ENCODE measurements around the gene USP3. TPM values are rescaled to one million over a fixed set of nuclear protein-coding genes. Genes with fewer than 3 reads are reported as not detected.
A peak's percentile ranks its signal among the peaks of the same experiment; 100 is the strongest.

USP3 gene
- total RNA-seq, 2 donors from 2014 or later = 51.5 to 52.5 TPM

GRCh38 chr15:63493436-63493835 lies 11.0 kb upstream of the USP3 start:
- 89 to 94% methylated on average over 2 of the region's 2 CpGs for WGBS, 2 experiments (ENCODE audit: insufficient coverage in 1 of 2, insufficient read length in 1 of 2)
- H3K4me3 Mint-ChIP-seq = no peak overlapping the region
- H3K27me3 Mint-ChIP-seq (ENCODE audit: insufficient read depth) = peaks cover 12% of the 10 kb centered on the region
- Histone ChIP-seq H3K27me3 (ENCODE audit: control insufficient read depth, insufficient read depth, low read length, poor library complexity, severe bottlenecking) (peaks cover 12% of the 10 kb centered on the region), H3K9me3 (ENCODE audit: control insufficient read depth, low read length) (no peaks in the 10 kb centered on the region), H3K4me3 (ENCODE audit: low read length) (no peak overlapping the region), H3K27ac (ENCODE audit: low read depth, low read length) (no peak overlapping the region), H3K36me3 (ENCODE audit: control insufficient read depth, insufficient read depth, low read length) (no peaks in the 10 kb centered on the region), H3K9ac (ENCODE audit: extremely low read depth, low read length, poor library complexity, severe bottlenecking) (no peak overlapping the region), H3K4me1 (ENCODE audit: control insufficient read depth, insufficient read depth, low read length) (peaks cover 13% of the 10 kb centered on the region)
- no peaks in the 10 kb centered on the region for H3K9me3 Mint-ChIP-seq
- no peaks in the 10 kb centered on the region for H3K36me3 Mint-ChIP-seq (ENCODE audit: low read depth)
- TF ChIP-seq CTCF (conservative IDR thresholded peaks at IDR 0.05) = no peak
- no peak overlapping the region for H3K27ac Mint-ChIP-seq
- peaks cover 43% of the 10 kb centered on the region for H3K4me1 Mint-ChIP-seq
- DNase-seq = peak; percentile 59

GRCh38 chr15:63494408-63494807 lies 10.0 kb upstream of the USP3 start:
- Mint-ChIP-seq H3K27ac (no peak overlapping the region), H3K27me3 (ENCODE audit: insufficient read depth) (peaks cover 15% of the 10 kb centered on the region)

GRCh38 chr15:63495343-63495742 lies 9.1 kb upstream of the USP3 start:
- Mint-ChIP-seq H3K36me3 (ENCODE audit: low read depth) (no peaks in the 10 kb centered on the region), H3K4me1 (peaks cover 46% of the 10 kb centered on the region), H3K27ac (no peak overlapping the region), H3K9me3 (no peaks in the 10 kb centered on the region), H3K27me3 (ENCODE audit: insufficient read depth) (peaks cover 22% of the 10 kb centered on the region), H3K4me3 (no peak overlapping the region)
- peak; percentile 64 for DNase-seq
- Histone ChIP-seq H3K9me3 (ENCODE audit: control insufficient read depth, low read length) (no peaks in the 10 kb centered on the region), H3K27me3 (ENCODE audit: control insufficient read depth, insufficient read depth, low read length, poor library complexity, severe bottlenecking) (peaks cover 12% of the 10 kb centered on the region), H3K27ac (ENCODE audit: low read depth, low read length) (no peak overlapping the region), H3K36me3 (ENCODE audit: control insufficient read depth, insufficient read depth, low read length) (no peaks in the 10 kb centered on the region), H3K9ac (ENCODE audit: extremely low read depth, low read length, poor library complexity, severe bottlenecking) (no peak overlapping the region), H3K4me3 (ENCODE audit: low read length) (no peak overlapping the region), H3K4me1 (ENCODE audit: control insufficient read depth, insufficient read depth, low read length) (peaks cover 13% of the 10 kb centered on the region)
- 22% methylated on average over 1 of the region's 1 CpG; no CpG with 5 or more reads in 1 of the 2 experiments for WGBS, 2 experiments (ENCODE audit: insufficient coverage in 1 of 2, insufficient read length in 1 of 2)
- no peak for TF ChIP-seq CTCF (conservative IDR thresholded peaks at IDR 0.05)

More at GRCh38 chr15:63494408-63494807, 10.0 kb upstream of the USP3 start:
- Histone ChIP-seq H3K36me3 (ENCODE audit: control insufficient read depth, insufficient read depth, low read length) (no peaks in the 10 kb centered on the region), H3K4me1 (ENCODE audit: control insufficient read depth, insufficient read depth, low read length) (peaks cover 13% of the 10 kb centered on the region), H3K27me3 (ENCODE audit: control insufficient read depth, insufficient read depth, low read length, poor library complexity, severe bottlenecking) (peaks cover 12% of the 10 kb centered on the region), H3K9me3 (ENCODE audit: control insufficient read depth, low read length) (no peaks in the 10 kb centered on the region), H3K9ac (ENCODE audit: extremely low read depth, low read length, poor library complexity, severe bottlenecking) (no peak overlapping the region), H3K27ac (ENCODE audit: low read depth, low read length) (no peak overlapping the region), H3K4me3 (ENCODE audit: low read length) (no peak overlapping the region)
- Mint-ChIP-seq H3K9me3 (no peaks in the 10 kb centered on the region), H3K4me1 (peaks cover 43% of the 10 kb centered on the region), H3K36me3 (ENCODE audit: low read depth) (no peaks in the 10 kb centered on the region), H3K4me3 (no peak overlapping the region)
- no peak for DNase-seq
- WGBS, 2 experiments (ENCODE audit: insufficient coverage in 1 of 2, insufficient read length in 1 of 2) = 90 to 95% methylated on average over 4 of the region's 4 CpGs
- no peak for TF ChIP-seq CTCF (conservative IDR thresholded peaks at IDR 0.05)
